ENCODE data around the gene PSMD13. TPM values are rescaled to one million over a fixed set of nuclear protein-coding genes. Genes with fewer than 3 reads are reported as not detected.
A peak's percentile ranks its signal among the peaks of the same experiment; 100 is the strongest.

PSMD13 gene
- total and polyA plus RNA-seq, 2 donors (not counting 1 experiment from before 2014, with no cell fraction given): 98.0 to 104 TPM

DNA sequence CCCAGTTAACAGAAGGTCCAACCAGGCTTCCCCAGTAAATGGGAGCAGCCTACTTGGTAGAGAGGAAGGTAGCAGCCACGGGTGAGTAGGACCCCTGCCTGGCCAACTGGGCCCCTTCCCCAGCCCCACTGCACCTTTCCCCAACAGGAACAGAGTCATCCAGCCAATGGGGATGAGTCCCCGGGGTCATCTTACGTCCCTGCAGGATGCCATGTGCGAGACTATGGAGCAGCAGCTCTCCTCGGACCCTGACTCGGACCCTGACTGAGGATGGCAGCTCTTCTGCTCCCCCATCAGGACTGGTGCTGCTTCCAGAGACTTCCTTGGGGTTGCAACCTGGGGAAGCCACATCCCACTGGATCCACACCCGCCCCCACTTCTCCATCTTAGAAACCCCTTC lies 22.7 kb upstream of the PSMD13 start:
- no peaks in the 10 kb centered on the region for H3K9me3 Mint-ChIP-seq (ENCODE audit: insufficient read depth)
- Histone ChIP-seq H3K27ac (ENCODE audit: low read length in 2 of 2) (no peak overlapping the region), H3K79me2 (ENCODE audit: control insufficient read depth, insufficient read depth, low read length) (peaks cover 22% of the 10 kb centered on the region), H3K9ac (ENCODE audit: low read length) (no peak overlapping the region), H3K4me1 (ENCODE audit: control insufficient read depth in 2 of 2, insufficient read depth in 2 of 2, low read length in 2 of 2) (peaks cover 11 to 16% of the 10 kb centered on the region in 2 donors), H2AFZ (ENCODE audit: insufficient read depth, low read depth, low read length, poor library complexity, severe bottlenecking) (no peak overlapping the region), H3K9me3 (ENCODE audit: control extremely low read depth in 1 of 3, control insufficient read depth in 2 of 3, insufficient read depth in 1 of 3, low read length in 2 of 3) (no peaks in the 10 kb centered on the region), H3K4me2 (replicated peaks; ENCODE audit: low read depth, low read length, poor library complexity, severe bottlenecking) (no peak overlapping the region), H3K4me3 (ENCODE audit: control extremely low read depth in 1 of 5, extremely low read depth in 1 of 5, insufficient read depth in 1 of 5, low read depth in 2 of 5, low read length in 4 of 5) (no peak overlapping the region), H3K27me3 (replicated peaks in 1 of 4; ENCODE audit: control extremely low read depth in 1 of 4, control insufficient read depth in 3 of 4, insufficient read depth in 4 of 4, low read length in 3 of 4) (no peaks in the 10 kb centered on the region), H4K20me1 (ENCODE audit: control insufficient read depth, insufficient read depth, low read length, poor library complexity, severe bottlenecking) (peaks cover 42% of the 10 kb centered on the region), H3K36me3 (replicated peaks in 1 of 2; ENCODE audit: control extremely low read depth in 1 of 2, control insufficient read depth in 1 of 2, extremely low read depth in 1 of 2, insufficient read depth in 2 of 2, low read length in 1 of 2) (peaks cover 0 to 67% of the 10 kb centered on the region in 2 experiments)
- H3K4me1 Mint-ChIP-seq: peaks cover 15% of the 10 kb centered on the region
- intact Hi-C loops (cut with micrococcal nuclease): no loop called here
- DNase-seq (no peak), ATAC-seq (ENCODE audit: low read depth) (no peak)
- H3K4me3 Mint-ChIP-seq: no peak overlapping the region
- ChIA-PET POLR2A (no interaction called here), CTCF (no interaction called here)
- H3K27ac Mint-ChIP-seq: no peak overlapping the region
- no peaks in the 10 kb centered on the region for H3K27me3 Mint-ChIP-seq
- no peak for TF ChIP-seq EZH2 (IDR thresholded peaks at IDR 0.05; ENCODE audit: borderline replicate concordance, insufficient read depth, low read depth, low read length, poor library complexity, severe bottlenecking)
- TF ChIP-seq CTCF (IDR thresholded peaks at IDR 0.05): no peak
- WGBS (ENCODE audit: insufficient coverage): 96% methylated on average over 7 of the region's 7 CpGs

DNA sequence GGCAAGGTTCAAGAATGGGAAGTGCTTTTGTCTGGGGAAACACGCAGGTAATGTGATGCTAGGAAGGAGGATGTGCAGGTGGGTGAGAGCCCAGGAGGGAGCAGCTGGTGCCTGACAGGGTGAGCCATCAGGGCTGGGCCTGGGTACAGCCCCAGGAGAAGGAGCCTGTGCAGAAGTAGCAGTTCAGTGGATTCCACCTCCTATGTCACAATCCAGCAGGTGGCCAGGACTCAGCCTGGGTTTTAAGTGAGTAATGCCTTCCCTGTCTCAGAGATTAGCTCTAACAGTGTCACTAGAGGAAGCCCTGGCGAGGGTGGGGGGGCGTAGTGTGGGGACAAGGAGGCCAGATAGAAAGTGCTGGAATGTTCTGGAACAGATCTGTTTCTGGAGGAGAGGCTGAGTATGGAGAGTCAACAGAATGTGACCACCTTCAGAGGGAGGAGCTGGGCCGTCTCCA lies 21.2 kb upstream of the PSMD13 start:
- TF ChIP-seq CTCF (IDR thresholded peaks at IDR 0.05) (no peak), EZH2 (IDR thresholded peaks at IDR 0.05; ENCODE audit: borderline replicate concordance, insufficient read depth, low read depth, low read length, poor library complexity, severe bottlenecking) (no peak)
- no peaks in the 10 kb centered on the region for H3K9me3 Mint-ChIP-seq (ENCODE audit: insufficient read depth)
- no peak overlapping the region for H3K4me2 ChIP-seq (replicated peaks; ENCODE audit: low read depth, low read length, poor library complexity, severe bottlenecking)
- CTCF ChIA-PET: interaction anchor here (0.8 kb wide), 1 partner anchor 152 kb away, joined by 3 read pairs; no protein-coding TSS in a partner anchor
- no peak overlapping the region for H3K9ac ChIP-seq (ENCODE audit: low read length)
- no peaks in the 10 kb centered on the region for H3K27me3 ChIP-seq (replicated peaks in 1 of 4; ENCODE audit: control extremely low read depth in 1 of 4, control insufficient read depth in 3 of 4, insufficient read depth in 4 of 4, low read length in 3 of 4)
- peaks cover 8% of the 10 kb centered on the region for H3K79me2 ChIP-seq (ENCODE audit: control insufficient read depth, insufficient read depth, low read length)
- peaks cover 7% of the 10 kb centered on the region for H3K4me1 Mint-ChIP-seq
- peak overlapping the region; percentile 53 for H3K27ac Mint-ChIP-seq
- H3K4me3 Mint-ChIP-seq: no peak overlapping the region
- intact Hi-C loops (cut with micrococcal nuclease): no loop called here
- POLR2A ChIA-PET: no interaction called here
- no peaks in the 10 kb centered on the region for H3K9me3 ChIP-seq (ENCODE audit: control extremely low read depth in 1 of 3, control insufficient read depth in 2 of 3, insufficient read depth in 1 of 3, low read length in 2 of 3)
- H3K27me3 Mint-ChIP-seq: no peaks in the 10 kb centered on the region
- H3K36me3 ChIP-seq (replicated peaks in 1 of 2; ENCODE audit: control extremely low read depth in 1 of 2, control insufficient read depth in 1 of 2, extremely low read depth in 1 of 2, insufficient read depth in 2 of 2, low read length in 1 of 2): peaks cover 0 to 59% of the 10 kb centered on the region in 2 experiments
- WGBS (ENCODE audit: insufficient coverage): 89% methylated on average over 4 of the region's 4 CpGs
- ATAC-seq (ENCODE audit: low read depth): no peak
- no peak overlapping the region for H3K4me3 ChIP-seq (ENCODE audit: control extremely low read depth in 1 of 5, extremely low read depth in 1 of 5, insufficient read depth in 1 of 5, low read depth in 2 of 5, low read length in 4 of 5)
- no peak overlapping the region for H3K27ac ChIP-seq (ENCODE audit: low read length in 2 of 2)
- peaks cover 27% of the 10 kb centered on the region for H4K20me1 ChIP-seq (ENCODE audit: control insufficient read depth, insufficient read depth, low read length, poor library complexity, severe bottlenecking)
- DNase-seq: no peak
- peaks cover 0 to 1% of the 10 kb centered on the region in 2 donors for H3K4me1 ChIP-seq (ENCODE audit: control insufficient read depth in 2 of 2, insufficient read depth in 2 of 2, low read length in 2 of 2)
- no peak overlapping the region for H2AFZ ChIP-seq (ENCODE audit: insufficient read depth, low read depth, low read length, poor library complexity, severe bottlenecking)

Measured in B cell (primary cell).